K562 (cell line): ENCODE results near the gene LRRC71. TPM values are rescaled to one million over a fixed set of nuclear protein-coding genes. Genes with fewer than 3 reads are reported as not detected.

ENCODE experiments used
- ATAC-seq: fragments of 200-7000 bp; cut with Tn5 transposase; 3 replicates; pipeline ENCODE4 v1.9.1; 2020; ENCODE audit warnings: moderate library complexity
- BruUV-seq: library from RNA; stranded (reverse); fragments of 400-500 nt; replicated peaks from 2 replicates; lab custom pipeline; 2021; lab: Mats Ljungman, UMichigan
- CTCF ChIA-PET: fragments of 300-600 bp; formaldehyde crosslinking; extraction: SDS; loops from one replicate; lab custom pipeline; 2021; ENCODE audit warnings: low intra/inter-chr PET ratio; lab: Yijun Ruan, JAX
- POLR2A ChIA-PET: fragments of 300-600, 350-650 bp; sonication (Branson Sonifier 250); formaldehyde crosslinking; extraction: SDS; loops from one replicate; lab custom pipeline; 2021; ENCODE audit warnings: antibody characterized with exemption, inconsistent platforms; lab: Yijun Ruan, JAX
- DNase-seq, 4 experiments: peaks; one replicate each; pipeline versions ENCODE4 v3.0.0 to v3.0.0-alpha.2; 2011 to 2018; ENCODE audit warnings: low spot score in 3 of 4, mixed read lengths in 3 of 4; ENCODE audit errors: extremely low read depth in 1 of 4
- FAIRE-seq: peaks from 2 replicates; lab custom pipeline; 2011; peaks lifted over from hg19 to GRCh38; lab: Jason Lieb, UNC
- H2AFZ ChIP-seq: 2 replicates; pipeline ENCODE4 v1.6.0; 2011; ENCODE audit warnings: low read depth, low read length, control low read depth, inconsistent platforms
- H3K27ac ChIP-seq: fragments of 200-600 bp; 3 replicates; pipeline ENCODE4 v1.8.0; 2011; ENCODE audit warnings: low read depth, mild to moderate bottlenecking, control low read depth, inconsistent platforms, low read length, moderate library complexity, mixed read lengths; ENCODE audit errors: extremely low read depth
- H3K27me3 ChIP-seq, 2 experiments: fragments of 300-600 bp in 1 of 2; 2 replicates in 1 of 2; 3 replicates in 1 of 2; pipeline versions ENCODE4 v1.6.0 to v1.8.0; 2011; ENCODE audit warnings: inconsistent platforms in 2 of 2, low read length in 2 of 2, mild to moderate bottlenecking in 1 of 2, mixed read lengths in 1 of 2, moderate library complexity in 1 of 2; ENCODE audit not compliant: control insufficient read depth in 2 of 2, insufficient read depth in 2 of 2
- H3K36me3 ChIP-seq: fragments of 300-600 bp; 3 replicates; pipeline ENCODE4 v1.8.0; 2011; ENCODE audit warnings: mild to moderate bottlenecking, low read length, inconsistent platforms; ENCODE audit not compliant: control insufficient read depth, insufficient read depth
- H3K4me1 ChIP-seq, 2 experiments: fragments of 200-600 bp in 1 of 2; replicated peaks in 1 of 2; 2 replicates in 1 of 2; 3 replicates in 1 of 2; pipeline versions ENCODE4 v1.5.1 to v1.8.0; 2011; ENCODE audit warnings: inconsistent platforms in 2 of 2, low read length in 2 of 2, mild to moderate bottlenecking in 1 of 2, mixed read lengths in 1 of 2, moderate library complexity in 1 of 2; ENCODE audit not compliant: control insufficient read depth in 2 of 2, insufficient read depth in 2 of 2
- H3K4me2 ChIP-seq: 2 replicates; pipeline ENCODE4 v1.6.1; 2011; ENCODE audit warnings: low read length, control low read depth, inconsistent platforms, mixed read lengths; ENCODE audit not compliant: insufficient read depth
- H3K4me3 ChIP-seq: fragments of 200-600 bp; sonication (generic), shearing (Covaris generic); 2 replicates; pipeline ENCODE4 v1.5.1; 2016; ENCODE audit warnings: control low read depth, inconsistent platforms
- H3K79me2 ChIP-seq: fragments of 200-600 bp; 3 replicates; pipeline ENCODE4 v1.8.0; 2011; ENCODE audit warnings: low read length, inconsistent platforms; ENCODE audit not compliant: control insufficient read depth, insufficient read depth
- H3K9ac ChIP-seq, 2 experiments: 2 replicates each; pipeline versions ENCODE4 v1.6.0 to v1.6.1; 2011; ENCODE audit warnings: low read depth in 2 of 2, low read length in 2 of 2, control low read depth in 1 of 2, inconsistent platforms in 1 of 2, mild to moderate bottlenecking in 1 of 2, mixed read lengths in 1 of 2; ENCODE audit not compliant: insufficient read depth in 1 of 2
- H3K9me1 ChIP-seq: one replicate; pipeline ENCODE4 v1.6.0; 2011; ENCODE audit warnings: inconsistent platforms, mild to moderate bottlenecking, low read length, moderate library complexity; ENCODE audit not compliant: control insufficient read depth, insufficient read depth
- H3K9me3 ChIP-seq: replicated peaks from 2 replicates; pipeline ENCODE4 v1.5.1; 2011; ENCODE audit warnings: low read depth, low read length, inconsistent platforms; ENCODE audit not compliant: control insufficient read depth, insufficient read depth
- H4K20me1 ChIP-seq: replicated peaks from 2 replicates; pipeline ENCODE4 v1.6.1; 2011; ENCODE audit warnings: low read length, inconsistent platforms, mixed read lengths; ENCODE audit not compliant: control insufficient read depth, insufficient read depth
- BCOR ChIP-seq: fragments of 450-650 bp; IDR thresholded peaks from 2 replicates; pipeline ENCODE4 v1.6.1; 2016
- HDAC2 ChIP-seq: fragments of 450-650 bp; IDR thresholded peaks from 2 replicates; pipeline ENCODE4 v1.6.1; 2016; ENCODE audit warnings: mild to moderate bottlenecking
- KDM1A ChIP-seq, 2 experiments: fragments of 450-650 bp; IDR thresholded peaks; 2 replicates each; pipeline ENCODE4 v1.6.1; 2016; ENCODE audit warnings: mild to moderate bottlenecking in 2 of 2
- MBD2 ChIP-seq: sonication (generic); IDR thresholded peaks from 2 replicates; pipeline ENCODE4 v1.6.1; 2016; ENCODE audit warnings: low read depth, borderline replicate concordance
- MYBL2 ChIP-seq, 2 experiments: fragments of 450-650 bp in 1 of 2; sonication (generic) in 1 of 2; formaldehyde crosslinking in 1 of 2; IDR thresholded peaks; 2 replicates each; pipeline versions ENCODE4 v1.6.1 to v1.8.1; 2017 to 2022; ENCODE audit warnings: borderline replicate concordance in 1 of 2, inconsistent platforms in 1 of 2, low read depth in 1 of 2, mild to moderate bottlenecking in 1 of 2, missing genetic modification reagents in 1 of 2, moderate library complexity in 1 of 2
- NR2C2 ChIP-seq, 2 experiments: fragments of 200-800 bp in 1 of 2; sonication (Bioruptor generic) in 1 of 2; sonication (generic) in 1 of 2; formaldehyde crosslinking in 1 of 2; IDR thresholded peaks; 2 replicates each; pipeline versions ENCODE4 v1.6.1 to v1.8.0; 2016 to 2022; ENCODE audit warnings: mild to moderate bottlenecking in 1 of 2, missing compliant biosample characterization in 1 of 2, missing genetic modification characterization in 1 of 2, missing genetic modification reagents in 1 of 2
- RBM25 ChIP-seq: fragments of 200-400 bp; formaldehyde crosslinking; IDR thresholded peaks from 2 replicates; pipeline ENCODE4 v1.6.1; 2018; ENCODE audit warnings: low read length, low read depth, moderate library complexity; ENCODE audit not compliant: severe bottlenecking
- TEAD1 ChIP-seq, 2 experiments: fragments of 450-650 bp in 1 of 2; sonication (generic) in 1 of 2; formaldehyde crosslinking; IDR thresholded peaks; 2 replicates each; pipeline versions ENCODE4 v1.4.0 to v1.8.0; 2020 to 2022; ENCODE audit warnings: mild to moderate bottlenecking in 2 of 2, missing genetic modification reagents in 1 of 2
- ZFX ChIP-seq: sonication (generic); formaldehyde crosslinking; IDR thresholded peaks from 2 replicates; pipeline ENCODE4 v1.8.0; 2022; ENCODE audit warnings: mild to moderate bottlenecking, missing genetic modification reagents, moderate library complexity
- ZNF324 ChIP-seq: fragments of 250-450 bp; sonication (Bioruptor Pico); IDR thresholded peaks from 2 replicates; pipeline ENCODE4 v1.4.0; 2020; ENCODE audit warnings: mild to moderate bottlenecking
- WGBS: fragments of 100-300 bp; shearing (Covaris generic); methylation state at CpG from one replicate; pipeline ENCODE4 v1.1.6; 2016; ENCODE audit warnings: low coverage, mixed read lengths; ENCODE audit not compliant: insufficient coverage; ENCODE audit errors: missing lambda C conversion rate; 5-methylcytosine and 5-hydroxymethylcytosine counted together
- in situ Hi-C: fragments of 300-500 bp; cut with MboI; formaldehyde crosslinking; loops from 4 replicates; pipeline ENCODE4 v1.15.0; 2018; ENCODE audit warnings: inconsistent platforms, mixed read lengths
- intact Hi-C: fragments of 100-400 bp; cut with micrococcal nuclease; formaldehyde crosslinking; loops from 2 replicates; pipeline ENCODE4 v1.14.2; 2022
- polyA plus RNA-seq, 8 experiments: library from polyadenylated mRNA; depleted of rRNA in 4 of 8; stranded (reverse) in 5 of 8; unstranded in 3 of 8; fragments of >200 nt; fragmentation: Nextera tagmentation in 2 of 8; fragmentation: Illumina TruSeq in 1 of 8; extraction: Ambion mirVana in 2 of 8; extraction: Trizol in 1 of 8; gene quantifications; 2 replicates each; pipeline versions ENCODE4 v1.2.1 to v1.2.3, GENCODE V29; 2011 to 2014; ENCODE audit warnings: inconsistent platforms in 1 of 8, missing spikeins in 1 of 8
- total RNA-seq, 7 experiments: library from RNA; depleted of rRNA in 6 of 7; stranded (reverse); fragments of >200 nt in 6 of 7; fragmentation: Illumina TruSeq in 2 of 7; extraction: Trizol in 2 of 7; gene quantifications; 2 replicates each; pipeline versions ENCODE4 v1.2.1 to v1.2.3, GENCODE V29; 2011 to 2021; ENCODE audit warnings: low replicate concordance in 1 of 7
- TF ChIP-seq, protein P1 (sequence below), 3 experiments: IDR thresholded peaks in 2 of 3; conservative IDR thresholded peaks in 1 of 3; 2 replicates each; pipeline ENCODE4 v1.5.1; 2011 to 2012; ENCODE audit warnings: low read length in 3 of 3, mild to moderate bottlenecking in 3 of 3, control low read depth in 2 of 3, improper control_type of control experiment in 1 of 3, inconsistent platforms in 1 of 3, low read depth in 1 of 3, mixed read lengths in 1 of 3, moderate library complexity in 1 of 3; ENCODE audit not compliant: insufficient read depth in 2 of 3
- TF ChIP-seq, protein P2 (sequence below): sonication (generic); formaldehyde crosslinking; IDR thresholded peaks from 2 replicates; pipeline ENCODE4 v1.8.1; 2022; ENCODE audit warnings: missing genetic modification reagents

Gene LRRC71
- total and polyA plus RNA-seq, 9 of the 15 experiments (the other 6 are each of a cell fraction or from before 2014, with no cell fraction given), result 0.06 to 1.2 (median 0.51) TPM; not detected in 1

GRCh38 chr1:156893048-156893953 is 27.1 kb upstream of the LRRC71 start, which contains the start of gene PEAR1:
TSS of gene PEAR1 (plus strand) at chr1:156893718. CDS start at chr1:156903927, 10,209 bp downstream.
- no peak for ATAC-seq
- BruUV-seq, result no TSS peak
- TF ChIP-seq, protein P1, sequence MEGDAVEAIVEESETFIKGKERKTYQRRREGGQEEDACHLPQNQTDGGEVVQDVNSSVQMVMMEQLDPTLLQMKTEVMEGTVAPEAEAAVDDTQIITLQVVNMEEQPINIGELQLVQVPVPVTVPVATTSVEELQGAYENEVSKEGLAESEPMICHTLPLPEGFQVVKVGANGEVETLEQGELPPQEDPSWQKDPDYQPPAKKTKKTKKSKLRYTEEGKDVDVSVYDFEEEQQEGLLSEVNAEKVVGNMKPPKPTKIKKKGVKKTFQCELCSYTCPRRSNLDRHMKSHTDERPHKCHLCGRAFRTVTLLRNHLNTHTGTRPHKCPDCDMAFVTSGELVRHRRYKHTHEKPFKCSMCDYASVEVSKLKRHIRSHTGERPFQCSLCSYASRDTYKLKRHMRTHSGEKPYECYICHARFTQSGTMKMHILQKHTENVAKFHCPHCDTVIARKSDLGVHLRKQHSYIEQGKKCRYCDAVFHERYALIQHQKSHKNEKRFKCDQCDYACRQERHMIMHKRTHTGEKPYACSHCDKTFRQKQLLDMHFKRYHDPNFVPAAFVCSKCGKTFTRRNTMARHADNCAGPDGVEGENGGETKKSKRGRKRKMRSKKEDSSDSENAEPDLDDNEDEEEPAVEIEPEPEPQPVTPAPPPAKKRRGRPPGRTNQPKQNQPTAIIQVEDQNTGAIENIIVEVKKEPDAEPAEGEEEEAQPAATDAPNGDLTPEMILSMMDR (IDR thresholded peaks at IDR 0.05 in 2 of 3, conservative IDR thresholded peaks at IDR 0.05 in 1 of 3; ENCODE audit: insufficient read depth in 2 of 3, low read depth in 1 of 3, low read length in 3 of 3), result no peak
- TF ChIP-seq RBM25, result peak; percentile 77
- TF ChIP-seq, protein P2, sequence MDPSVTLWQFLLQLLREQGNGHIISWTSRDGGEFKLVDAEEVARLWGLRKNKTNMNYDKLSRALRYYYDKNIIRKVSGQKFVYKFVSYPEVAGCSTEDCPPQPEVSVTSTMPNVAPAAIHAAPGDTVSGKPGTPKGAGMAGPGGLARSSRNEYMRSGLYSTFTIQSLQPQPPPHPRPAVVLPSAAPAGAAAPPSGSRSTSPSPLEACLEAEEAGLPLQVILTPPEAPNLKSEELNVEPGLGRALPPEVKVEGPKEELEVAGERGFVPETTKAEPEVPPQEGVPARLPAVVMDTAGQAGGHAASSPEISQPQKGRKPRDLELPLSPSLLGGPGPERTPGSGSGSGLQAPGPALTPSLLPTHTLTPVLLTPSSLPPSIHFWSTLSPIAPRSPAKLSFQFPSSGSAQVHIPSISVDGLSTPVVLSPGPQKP (CRISPR knock-in tag), result no peak
- no peak for TF ChIP-seq MBD2
- TF ChIP-seq HDAC2, result peak; percentile 38; the same call in 1 of the 2 replicates
- TF ChIP-seq ZFX (CRISPR knock-in tag), result no peak
- no peak for TF ChIP-seq NR2C2 (CRISPR knock-in tag; IDR thresholded peaks at IDR 0.05)
- no peak for TF ChIP-seq NR2C2 (tag; IDR thresholded peaks at IDR 0.05)
- no peak for TF ChIP-seq MYBL2 (IDR thresholded peaks at IDR 0.05; ENCODE audit: low read depth)
- no peak for TF ChIP-seq MYBL2 (CRISPR knock-in tag; IDR thresholded peaks at IDR 0.05; ENCODE audit: borderline replicate concordance)
- peak; percentile 65 to 82 for TF ChIP-seq KDM1A (IDR thresholded peaks at IDR 0.05)
- no peak for TF ChIP-seq ZNF324 (CRISPR knock-in tag)
- 0 out of 4 replicates have a peak, but pooled peaks of 1 of the 2 experiments have one; percentile 19 for TF ChIP-seq TEAD1 (CRISPR knock-in tag; IDR thresholded peaks at IDR 0.05)
- peak; percentile 86 for TF ChIP-seq BCOR
- TF ChIP-seq, all 486 proteins: peak for 5
- in situ Hi-C loops (loop anchor here (5.0 kb wide), 1 partner anchor 34 kb away; no protein-coding TSS in a partner anchor), intact Hi-C loops (no loop called here)
- peak within 1 kb of the TSS; percentile 95 for H2AFZ ChIP-seq
- WGBS, result 90% methylated on average over 26 of the region's 60 CpGs
- H3K9me3 ChIP-seq, result no peaks in the 10 kb centered on the region
- ChIA-PET CTCF (interaction anchor here (0.6 to 2.9 kb wide), 7 partner anchors 18 to 268 kb away, joined by 4 to 19 read pairs (median 6); partner anchors contain the start of gene LRRC71), POLR2A (no interaction called here)
- no peak for DNase-seq
- peak within 1 kb of the TSS; percentile 43 to 88 for H3K9ac ChIP-seq
- no peak within 1 kb of the TSS for H3K4me3 ChIP-seq
- no peaks in the 10 kb centered on the region for H3K36me3 ChIP-seq
- no peak for FAIRE-seq
- H4K20me1 ChIP-seq, result no peaks in the 10 kb centered on the region
- peak within 1 kb of the TSS; percentile 62; the same call in 1 of the 2 replicates for H3K4me2 ChIP-seq
- no peaks in the 10 kb centered on the region for H3K9me1 ChIP-seq
- H3K27ac ChIP-seq, result peak within 1 kb of the TSS; percentile 63
- H3K79me2 ChIP-seq, result no peaks in the 10 kb centered on the region
- peaks cover 30 to 54% of the 10 kb centered on the region in 2 experiments for H3K4me1 ChIP-seq
- no peaks in the 10 kb centered on the region for H3K27me3 ChIP-seq
